GM08714 (cell line): Measurements from ENCODE around the gene ACSF3.

Source experiments
- H3K4me3 ChIP-seq: fragments of 200-500 bp; sonication (Bioruptor generic); 2 replicates; pipeline ENCODE4 v1.5.1; 2014; ENCODE audit warnings: mild to moderate bottlenecking, low read length, inconsistent platforms
- ZNF274 ChIP-seq: IDR thresholded peaks from 2 replicates; pipeline ENCODE4 v1.6.1; 2012; ENCODE audit warnings: mild to moderate bottlenecking, low read depth, low read length

Gene ACSF3

DNA sequence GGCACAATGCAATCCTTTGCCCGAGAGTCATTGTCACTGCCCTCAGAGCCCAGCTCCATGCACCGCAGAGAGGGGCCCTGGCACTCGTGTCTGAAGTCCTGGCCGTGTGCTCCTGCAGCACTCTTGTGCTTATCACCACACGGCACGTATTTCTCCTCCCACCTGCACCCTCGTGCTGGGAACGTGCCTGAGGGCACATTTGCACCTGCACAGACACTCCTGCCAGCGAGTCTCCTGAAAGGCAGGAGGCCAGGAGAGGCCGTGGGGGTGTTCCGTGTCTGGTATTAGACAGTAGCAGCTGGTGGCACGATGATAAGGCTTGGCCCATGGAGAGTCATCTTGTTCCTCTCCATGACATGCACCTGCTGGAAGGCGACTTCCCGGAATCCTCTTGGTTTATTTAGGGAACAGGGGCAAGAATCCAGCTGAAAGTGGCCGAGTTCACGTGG lies 3.4 kb upstream of the ACSF3 start:
- no peak overlapping the region for H3K4me3 ChIP-seq
- TF ChIP-seq ZNF274 = no peak

DNA sequence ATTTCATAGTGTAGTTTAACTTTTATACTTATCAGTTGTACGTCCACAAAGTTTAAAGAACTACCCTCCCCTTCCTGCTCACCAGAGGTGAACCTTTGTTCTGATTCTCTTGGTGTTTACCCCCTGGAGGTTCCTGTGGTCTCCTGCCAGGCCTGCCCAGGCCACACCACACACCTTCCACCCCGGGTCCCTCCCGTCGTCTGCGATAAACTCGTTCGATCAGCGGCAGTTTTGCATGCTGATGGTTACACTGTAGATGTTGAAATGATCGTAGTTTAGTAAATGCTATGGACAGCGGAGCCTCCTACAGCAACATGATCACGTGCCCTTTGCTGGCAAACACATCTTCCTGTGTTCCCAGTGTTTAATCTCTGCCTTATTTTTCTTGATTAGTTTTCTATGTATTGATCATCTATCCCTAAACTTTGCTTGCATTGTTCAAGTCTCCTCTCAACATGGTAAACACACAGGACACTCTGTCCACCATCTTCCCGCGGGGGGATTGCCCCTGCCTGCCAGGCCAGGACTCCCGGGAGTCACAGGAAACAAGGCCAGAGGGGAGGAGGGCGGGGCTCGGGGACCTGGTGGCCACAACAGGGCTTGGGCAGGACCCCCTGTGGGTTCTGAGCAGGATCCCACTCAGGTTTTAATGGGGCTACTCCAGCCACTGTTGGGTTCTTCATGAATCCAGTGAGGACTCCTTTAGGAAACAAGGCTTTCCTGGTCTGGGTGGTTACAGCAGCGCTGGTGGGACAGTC lies 2.8 kb upstream of the ACSF3 start:
- H3K4me3 ChIP-seq = no peak overlapping the region
- no peak for TF ChIP-seq ZNF274

DNA sequence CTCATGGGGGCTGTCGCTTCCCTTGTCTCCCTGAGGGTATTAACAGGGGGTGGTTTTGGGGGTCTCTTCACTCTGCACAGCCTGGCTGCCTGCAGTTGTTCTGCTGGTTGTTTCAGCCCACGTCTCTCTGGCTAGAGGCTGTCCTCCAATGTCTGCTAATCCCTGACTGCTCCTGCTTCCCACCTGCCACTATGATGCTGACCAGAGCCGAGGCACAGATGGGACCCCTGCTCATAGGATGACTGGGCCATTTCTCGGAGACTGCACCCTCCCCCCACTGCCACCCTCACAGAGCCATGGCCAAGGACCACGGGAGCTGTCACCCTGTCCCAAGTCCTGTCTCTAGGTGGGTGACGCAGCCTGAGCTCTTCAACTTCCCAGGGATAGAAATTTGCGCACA lies 1.6 kb upstream of the ACSF3 start:
- TF ChIP-seq ZNF274 = no peak
- H3K4me3 ChIP-seq = no peak overlapping the region

DNA sequence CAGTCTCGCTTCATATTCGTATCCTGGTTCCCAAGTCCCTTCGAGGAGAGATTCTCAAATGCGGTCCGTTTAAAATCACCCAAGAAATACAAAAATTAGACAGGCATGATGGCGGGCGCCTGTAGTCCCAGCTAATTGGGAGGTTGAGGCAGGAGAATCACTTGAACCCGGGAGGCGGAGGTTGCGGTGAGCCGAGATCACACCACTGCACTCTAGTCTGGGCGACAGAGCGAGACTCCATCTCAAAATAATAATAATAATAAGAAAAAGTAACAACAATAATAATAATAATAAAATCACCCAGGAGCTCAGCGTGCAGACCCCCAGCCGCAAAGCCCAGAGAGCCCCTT lies 425 bp upstream of the ACSF3 start:
- H3K4me3 ChIP-seq = peak overlapping the region; percentile 86; the same call in 1 of the 2 replicates

DNA sequence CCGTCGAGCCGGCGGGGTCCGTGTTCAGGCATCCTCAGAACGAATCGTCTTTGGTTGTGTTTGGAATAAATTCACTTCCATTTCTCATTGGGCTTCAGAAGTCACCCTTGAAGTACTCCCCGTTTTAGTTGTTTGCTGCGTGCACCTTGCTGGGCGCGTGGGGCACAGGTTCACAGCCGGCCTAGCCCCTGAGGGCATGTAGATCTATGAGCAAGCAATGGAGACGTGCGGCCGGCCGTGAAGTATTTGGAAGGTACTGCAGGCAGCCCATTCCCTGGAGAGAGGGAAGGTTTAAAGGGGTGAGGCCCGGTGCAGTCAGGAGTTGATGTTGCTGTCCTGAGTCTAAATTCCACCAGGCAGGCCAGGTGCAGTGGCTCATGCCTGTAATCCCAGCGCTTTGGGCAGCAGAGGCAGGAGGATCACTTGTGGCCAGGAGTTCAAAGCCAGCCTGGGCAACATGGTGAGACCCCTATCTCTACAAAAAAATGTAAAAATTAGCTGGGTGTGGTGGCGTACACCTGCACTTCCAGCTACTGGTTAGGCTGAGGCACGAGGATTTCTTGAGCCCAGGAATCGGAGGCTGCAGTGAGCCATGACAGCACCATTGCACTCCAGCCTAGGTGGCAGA lies 714 bp downstream of the ACSF3 start:
- TF ChIP-seq ZNF274 = no peak
- H3K4me3 ChIP-seq = peak overlapping the region; percentile 86

DNA sequence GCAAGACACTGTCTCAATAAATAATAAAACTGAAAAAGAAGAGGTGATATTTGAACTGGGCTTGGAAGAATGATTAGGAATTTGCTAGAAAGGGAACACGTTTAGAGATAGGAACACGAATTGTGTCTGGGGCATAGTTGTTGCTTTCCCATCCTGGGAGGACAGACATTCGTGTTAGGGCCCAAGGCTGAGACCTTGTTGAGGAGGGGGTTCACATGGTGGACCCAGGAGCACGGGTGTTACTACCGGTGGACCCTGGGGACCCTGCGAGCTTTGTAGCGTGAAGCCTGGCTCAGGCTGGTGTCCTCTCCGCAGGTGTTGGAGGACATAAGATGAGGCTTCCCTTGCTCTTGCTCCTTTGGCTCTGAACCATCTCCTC lies 1.2 kb downstream of the ACSF3 start:
- no peak for TF ChIP-seq ZNF274
- peak overlapping the region; percentile 86 for H3K4me3 ChIP-seq

DNA sequence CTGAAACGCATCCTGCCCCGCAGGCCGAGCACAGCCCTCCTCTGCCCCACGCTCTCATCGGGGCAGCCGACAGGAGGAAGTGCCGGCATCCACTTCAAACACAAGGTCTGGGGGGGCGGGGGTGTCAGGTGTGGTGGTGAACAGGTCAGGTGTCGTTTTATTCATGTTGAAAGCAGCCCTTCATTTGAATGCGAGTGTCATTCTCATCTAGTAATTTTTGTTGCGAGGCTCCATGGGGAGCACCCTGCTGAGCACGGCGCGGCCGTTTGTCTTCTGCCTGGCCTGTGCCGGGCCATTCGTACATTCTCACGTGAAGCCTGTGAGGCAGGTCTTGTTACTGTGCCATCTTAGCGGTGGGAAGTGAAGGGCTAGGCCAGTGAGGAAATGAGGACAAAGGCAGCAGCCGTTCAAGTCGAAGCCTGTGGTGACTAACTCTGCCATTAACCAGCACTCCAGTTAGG lies 1.9 kb downstream of the ACSF3 start:
- TF ChIP-seq ZNF274 = no peak
- H3K4me3 ChIP-seq = no peak overlapping the region

DNA sequence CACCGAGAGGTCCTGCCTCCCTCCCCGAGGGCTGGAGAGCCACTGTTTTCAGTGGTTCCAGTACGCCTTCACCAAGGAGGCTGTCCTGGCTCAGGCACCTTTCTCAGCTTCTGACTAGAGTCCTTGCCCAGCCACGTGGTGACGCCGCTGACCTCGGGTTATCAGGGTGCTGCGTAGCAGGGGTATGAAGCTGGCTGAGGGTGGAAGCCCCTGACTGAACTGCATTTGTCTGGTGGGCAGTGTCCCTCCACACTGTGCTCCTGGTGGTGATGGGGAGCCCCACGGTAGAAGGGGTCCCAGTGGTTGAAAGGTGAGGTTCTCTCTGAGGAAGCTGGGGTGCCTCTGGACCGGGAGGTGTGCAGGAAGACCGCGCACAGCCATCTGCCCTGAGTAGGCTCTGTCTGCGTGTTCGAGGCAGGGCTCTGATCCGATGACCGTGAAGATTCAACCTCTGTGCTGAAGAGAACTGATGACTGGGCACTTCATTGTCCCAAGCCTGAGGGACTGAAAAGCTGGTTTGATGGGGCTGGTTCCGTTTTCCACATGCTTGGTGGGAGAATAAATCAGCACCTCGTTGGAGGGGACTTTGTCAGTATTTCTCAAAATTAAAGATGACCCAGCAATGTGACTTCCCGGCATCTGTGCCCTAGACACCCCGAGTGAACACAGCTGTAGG lies 2.5 kb downstream of the ACSF3 start:
- no peak for TF ChIP-seq ZNF274
- no peak overlapping the region for H3K4me3 ChIP-seq

DNA sequence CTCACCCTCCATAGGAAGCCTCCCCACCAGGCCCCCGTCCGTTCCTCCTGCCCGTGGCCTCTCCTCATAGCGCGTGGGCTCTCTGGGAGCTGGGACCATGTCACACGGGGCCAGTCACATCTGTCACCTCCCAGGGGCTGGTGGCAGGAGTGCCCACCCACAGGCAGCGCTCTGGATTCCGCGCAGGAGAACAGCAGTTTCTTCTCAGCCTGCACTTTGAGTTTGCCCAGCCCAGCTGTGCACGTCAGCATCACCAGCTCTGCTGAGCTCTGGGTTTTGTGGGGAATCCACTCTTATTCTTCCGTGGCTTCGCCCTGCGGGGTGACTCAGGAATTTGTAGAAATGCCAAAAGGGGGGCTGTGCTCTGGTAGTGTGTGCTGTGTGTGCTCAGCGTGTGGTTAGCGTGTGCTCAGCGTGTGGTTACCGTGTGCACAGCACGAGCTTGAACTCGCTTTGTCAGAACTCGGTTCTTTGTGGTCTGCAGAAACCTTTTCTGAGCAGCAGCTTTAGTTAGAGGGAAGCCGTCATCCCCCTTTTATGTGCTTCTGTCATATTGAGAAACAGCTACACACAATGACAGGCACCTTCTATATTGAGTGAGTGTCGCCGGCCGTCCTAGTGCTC lies 3.2 kb downstream of the ACSF3 start:
- H3K4me3 ChIP-seq = no peak overlapping the region
- no peak for TF ChIP-seq ZNF274

DNA sequence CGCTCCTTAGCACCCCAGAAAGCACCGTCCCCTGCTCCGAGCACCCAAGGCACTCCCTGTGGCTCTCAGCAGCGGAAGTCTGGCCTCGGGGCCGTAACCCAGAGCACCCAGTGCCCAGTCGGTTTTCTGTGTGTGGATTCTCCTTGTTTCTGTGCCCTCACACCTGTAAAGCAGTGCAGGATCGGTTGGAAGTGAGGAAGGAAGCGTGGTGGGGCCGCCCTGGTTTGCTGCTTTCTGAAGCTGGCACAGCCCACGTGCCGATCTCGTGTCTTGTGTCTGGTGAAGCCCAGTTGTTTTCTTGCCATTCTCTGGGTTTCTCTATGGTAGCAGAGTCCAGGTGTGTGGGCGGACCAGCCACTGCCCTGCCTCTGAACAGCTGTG lies 3.7 kb downstream of the ACSF3 start:
- H3K4me3 ChIP-seq = no peak overlapping the region

DNA sequence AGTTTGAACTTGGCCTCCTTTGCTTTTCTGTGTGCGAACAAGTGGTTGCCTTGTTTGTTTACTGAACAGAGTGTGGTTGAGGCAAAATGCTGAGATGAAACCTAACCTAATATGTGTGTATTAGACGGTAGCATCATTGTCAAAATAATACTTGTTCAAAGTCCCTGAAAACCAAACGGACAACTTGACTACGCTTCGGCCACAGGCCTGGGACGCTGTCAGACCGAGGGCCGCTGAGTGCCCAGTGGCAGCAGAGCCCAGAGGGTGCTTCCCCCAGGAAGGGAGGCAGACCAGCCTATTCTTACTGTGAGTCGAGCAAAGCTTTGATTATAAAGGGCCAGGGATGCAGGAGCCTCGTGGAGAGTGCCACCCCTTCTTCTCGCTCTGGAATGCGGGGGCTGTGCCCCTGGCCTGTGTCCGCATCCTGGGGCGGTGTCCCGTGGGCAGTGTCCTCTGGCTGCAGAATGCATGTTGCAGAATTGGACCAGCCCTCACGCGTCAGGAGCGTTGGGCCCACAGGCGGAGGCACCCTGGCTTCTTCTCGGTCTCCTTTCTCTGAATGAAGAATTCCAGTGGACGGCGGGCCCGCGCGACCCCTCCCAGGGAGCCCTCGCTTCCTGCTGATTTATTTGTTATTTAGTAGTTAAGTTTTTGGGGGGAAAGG lies 5.2 kb downstream of the ACSF3 start:
- no peak for TF ChIP-seq ZNF274
- no peak overlapping the region; the same call in 1 of the 2 replicates for H3K4me3 ChIP-seq

More for the DNA sequence above, 3.7 kb downstream of the ACSF3 start:
- TF ChIP-seq ZNF274 = no peak

DNA sequence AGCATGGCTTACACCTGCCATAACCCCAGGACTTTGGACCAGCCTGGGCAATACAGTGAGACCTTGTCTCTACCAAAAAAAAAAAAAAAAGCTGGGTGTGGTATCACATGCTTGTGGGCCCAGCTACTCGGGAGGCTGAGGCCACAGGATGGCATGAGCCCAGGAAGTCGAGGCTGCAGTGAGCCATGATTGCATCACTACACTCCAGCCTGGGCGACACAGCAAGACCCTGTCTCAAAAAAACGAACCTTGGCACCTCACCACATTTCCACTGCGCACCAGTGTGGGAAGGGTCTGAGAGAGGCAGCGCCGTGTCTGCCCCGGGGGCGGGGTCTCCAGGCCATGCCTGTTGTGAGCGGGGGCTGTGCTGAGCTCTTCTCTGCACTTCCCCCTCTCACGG lies 6.3 kb downstream of the ACSF3 start:
- no peak overlapping the region for H3K4me3 ChIP-seq
- TF ChIP-seq ZNF274 = no peak

DNA sequence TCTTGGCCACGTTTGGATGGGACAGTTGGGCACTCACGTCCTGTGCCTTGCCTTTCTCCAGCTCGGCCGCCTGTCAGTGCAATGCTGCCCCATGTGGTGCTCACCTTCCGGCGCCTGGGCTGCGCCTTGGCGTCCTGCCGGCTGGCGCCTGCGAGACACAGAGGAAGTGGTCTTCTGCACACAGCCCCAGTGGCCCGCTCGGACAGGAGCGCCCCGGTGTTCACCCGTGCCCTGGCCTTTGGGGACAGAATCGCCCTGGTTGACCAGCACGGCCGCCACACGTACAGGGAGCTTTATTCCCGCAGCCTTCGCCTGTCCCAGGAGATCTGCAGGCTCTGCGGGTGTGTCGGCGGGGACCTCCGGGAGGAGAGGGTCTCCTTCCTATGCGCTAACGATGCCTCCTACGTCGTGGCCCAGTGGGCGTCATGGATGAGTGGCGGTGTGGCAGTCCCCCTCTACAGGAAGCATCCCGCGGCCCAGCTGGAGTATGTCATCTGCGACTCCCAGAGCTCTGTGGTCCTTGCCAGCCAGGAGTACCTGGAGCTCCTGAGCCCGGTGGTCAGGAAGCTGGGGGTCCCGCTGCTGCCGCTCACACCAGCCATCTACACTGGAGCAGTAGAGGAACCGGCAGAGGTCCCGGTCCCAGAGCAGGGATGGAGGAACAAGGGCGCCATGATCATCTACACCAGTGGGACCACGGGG lies 7.1 kb downstream of the ACSF3 start:
- TF ChIP-seq ZNF274 = no peak
- no peak overlapping the region for H3K4me3 ChIP-seq
